DMS53 (cell line): ENCODE data around the gene RHOBTB1.
A peak's percentile ranks its signal among the peaks of the same experiment; 100 is the strongest.
"Not testable (repeated sequence)": the region's sequence is repeated elsewhere in the genome, so short reads cannot be mapped to it uniquely, and the experiment has no call there.

Experiments used
- DNase-seq: peaks from one replicate; lab custom pipeline; 2025; lab: John Stamatoyannopoulos, UW

RHOBTB1 gene

DNA sequence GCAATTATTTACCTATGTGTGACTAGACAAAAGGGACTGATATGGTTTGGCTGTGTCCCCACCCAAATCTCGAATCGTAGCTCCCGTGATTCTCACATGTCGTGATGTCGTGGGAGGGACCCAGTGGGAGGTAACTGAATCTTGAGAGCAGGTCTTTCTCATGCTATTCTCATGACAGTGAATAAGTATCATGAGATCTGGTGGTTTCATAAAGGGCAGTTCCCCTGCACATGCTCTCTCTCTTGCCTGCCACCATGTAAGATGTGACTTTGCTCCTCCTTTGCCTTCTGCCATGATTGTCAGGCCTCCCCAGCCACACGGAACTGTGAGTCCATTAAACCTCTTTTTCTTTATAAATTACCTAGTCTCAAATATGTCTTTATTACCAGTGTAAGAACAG, 37.2 kb downstream of the RHOBTB1 start:
- DNase-seq: not testable (repeated sequence)

GRCh38 chr10:60906411-60906810, 37.6 kb downstream of the RHOBTB1 start:
- no peak for DNase-seq

DNA sequence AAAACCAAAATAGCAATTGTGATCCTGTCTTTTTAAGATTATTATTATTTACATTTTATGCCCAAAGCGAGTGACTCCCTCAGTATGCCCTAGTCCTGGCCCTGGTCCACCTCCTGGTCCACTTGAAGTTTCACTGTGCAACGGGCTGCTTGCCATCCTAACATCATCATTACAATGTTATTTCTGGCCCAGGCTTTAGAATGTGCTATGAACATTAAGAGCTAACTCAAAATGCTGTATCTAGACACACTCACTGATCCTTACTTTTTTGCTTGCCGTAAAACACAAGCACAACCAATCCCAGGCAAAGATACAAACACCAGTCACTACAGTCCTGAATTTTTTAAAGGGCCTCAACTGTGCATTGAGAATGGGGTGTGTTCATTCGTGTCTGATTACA, 38.4 kb downstream of the RHOBTB1 start:
- no peak for DNase-seq

DNA sequence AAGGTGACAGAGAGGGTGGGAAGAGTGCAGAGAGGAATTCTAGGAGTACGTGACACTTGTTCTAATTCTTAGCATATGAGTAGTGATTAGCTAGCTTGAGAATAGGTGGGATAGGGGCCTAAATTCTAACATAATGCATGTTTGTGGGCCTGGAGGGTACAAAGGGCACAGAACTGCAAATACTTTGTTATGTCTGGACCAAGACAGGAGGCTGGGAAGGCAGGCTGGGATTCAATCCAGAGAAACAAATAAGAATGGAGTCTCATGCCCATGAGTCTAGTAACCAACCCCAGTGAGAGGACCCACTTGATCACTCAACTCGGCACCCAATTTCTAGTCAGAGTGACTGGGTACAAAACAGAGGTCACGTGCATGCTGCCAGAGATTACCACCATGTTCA, 40.9 kb downstream of the RHOBTB1 start:
- DNase-seq: no peak

- peak; percentile 52 for DNase-seq
These were observed 42.3 kb downstream of the RHOBTB1 start for GRCh38 chr10:60901561-60902235.

GRCh38 chr10:60899266-60899665, 44.7 kb downstream of the RHOBTB1 start:
- no peak for DNase-seq

DNA sequence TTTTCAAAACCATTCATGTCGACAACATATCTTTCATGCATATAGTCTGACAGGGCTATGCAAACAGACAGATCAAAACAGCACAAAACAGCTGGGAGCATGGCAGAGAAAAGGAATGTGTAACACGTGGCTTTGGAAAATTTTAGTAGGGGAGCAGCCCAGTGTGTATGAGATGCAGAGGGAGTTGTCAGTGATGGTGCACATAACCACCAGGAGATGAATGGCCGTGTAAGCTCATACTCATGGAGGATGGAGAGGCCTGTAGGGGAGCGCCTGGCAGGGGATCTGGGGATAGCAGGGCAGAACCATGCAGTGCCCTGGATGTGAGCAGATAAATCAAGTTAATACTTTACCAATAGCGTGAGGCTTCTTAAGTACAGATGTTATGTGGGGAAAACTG, 45.7 kb downstream of the RHOBTB1 start:
- no peak for DNase-seq

- DNase-seq: no peak
These were observed 47.2 kb downstream of the RHOBTB1 start for GRCh38 chr10:60896810-60897209.

GRCh38 chr10:60896033-60896432, 48.0 kb downstream of the RHOBTB1 start:
- DNase-seq: no peak

DNA sequence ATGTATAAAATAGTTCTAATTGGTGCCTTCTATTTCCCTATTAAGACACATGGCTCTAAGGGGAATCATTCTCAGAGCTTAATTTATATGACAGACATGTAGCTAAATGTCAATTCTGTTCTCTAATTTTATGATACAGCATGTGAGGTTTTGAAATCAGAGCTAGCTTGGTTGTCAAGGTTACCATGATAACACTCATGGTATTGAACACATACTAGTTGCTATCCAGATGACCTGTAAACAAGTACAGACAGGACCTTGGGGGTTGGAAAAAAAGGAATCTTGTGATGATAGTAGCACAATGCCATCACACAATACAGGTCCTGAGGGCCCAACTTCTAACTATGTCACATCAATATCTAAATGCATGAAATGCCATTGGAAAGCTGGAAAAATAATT, 49.2 kb downstream of the RHOBTB1 start:
- peak; percentile 78 for DNase-seq

GRCh38 chr10:60893231-60893630, 50.8 kb downstream of the RHOBTB1 start:
- DNase-seq: peak; percentile 79

- DNase-seq: peak; percentile 56
These were observed 51.4 kb downstream of the RHOBTB1 start for GRCh38 chr10:60892571-60892970.

DNA sequence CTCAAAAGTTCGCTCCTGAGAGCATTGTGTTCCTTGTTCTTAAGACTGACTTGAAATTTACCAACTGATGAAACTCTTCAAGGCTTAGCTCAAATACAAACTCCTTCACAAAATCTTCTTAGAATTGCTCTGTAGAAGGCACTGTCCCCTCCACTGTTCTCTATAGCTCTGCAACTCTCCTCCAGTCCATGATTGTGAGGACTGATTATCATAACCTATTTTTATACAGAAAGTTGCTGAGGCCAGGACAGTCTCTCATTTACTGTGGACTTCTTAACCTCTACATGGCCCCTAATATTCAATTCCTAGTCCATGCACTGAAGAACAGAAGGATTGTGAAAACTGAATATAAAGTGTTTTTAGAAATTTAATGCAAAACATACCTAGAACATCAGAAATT, 53.2 kb downstream of the RHOBTB1 start:
- DNase-seq: no peak

GRCh38 chr10:60883187-60883586, 60.8 kb downstream of the RHOBTB1 start:
- peak; percentile 70 for DNase-seq

DNA sequence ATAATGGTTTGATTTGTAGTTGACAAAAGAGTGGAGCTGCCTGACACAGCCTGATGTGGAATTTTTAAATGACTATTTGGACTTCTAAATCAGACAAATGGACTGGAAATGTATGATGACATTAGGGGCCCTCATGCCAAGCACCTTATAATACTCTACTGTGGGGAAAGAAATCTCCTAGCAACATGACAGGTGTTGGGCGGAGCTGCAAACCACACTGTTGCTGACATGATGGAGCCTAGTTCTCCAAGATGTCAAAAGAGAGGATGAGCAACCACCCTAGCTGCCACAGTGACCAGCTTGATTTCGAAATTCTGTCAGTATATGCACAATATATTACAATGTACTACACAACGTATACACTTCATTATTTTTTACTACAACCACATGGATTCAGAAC, 65.8 kb downstream of the RHOBTB1 start:
- peak; percentile 45 for DNase-seq

DNA sequence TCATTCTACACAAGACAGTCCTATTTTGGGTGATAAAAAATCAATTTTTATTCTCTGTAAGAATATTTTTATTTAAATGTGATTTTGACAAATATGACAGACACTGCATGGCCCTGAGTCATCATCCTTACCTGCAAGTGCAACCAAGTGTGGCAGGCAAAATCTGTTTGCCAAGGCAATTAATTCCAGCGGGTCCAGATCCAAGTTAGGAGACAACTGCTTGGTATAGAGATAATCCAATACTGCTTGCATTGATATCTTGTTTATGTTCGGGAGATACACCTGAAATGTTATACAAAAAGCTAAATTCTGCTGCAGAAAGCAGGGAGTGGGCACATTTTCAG, 66.2 kb downstream of the RHOBTB1 start:
- peak; percentile 59 for DNase-seq

DNA sequence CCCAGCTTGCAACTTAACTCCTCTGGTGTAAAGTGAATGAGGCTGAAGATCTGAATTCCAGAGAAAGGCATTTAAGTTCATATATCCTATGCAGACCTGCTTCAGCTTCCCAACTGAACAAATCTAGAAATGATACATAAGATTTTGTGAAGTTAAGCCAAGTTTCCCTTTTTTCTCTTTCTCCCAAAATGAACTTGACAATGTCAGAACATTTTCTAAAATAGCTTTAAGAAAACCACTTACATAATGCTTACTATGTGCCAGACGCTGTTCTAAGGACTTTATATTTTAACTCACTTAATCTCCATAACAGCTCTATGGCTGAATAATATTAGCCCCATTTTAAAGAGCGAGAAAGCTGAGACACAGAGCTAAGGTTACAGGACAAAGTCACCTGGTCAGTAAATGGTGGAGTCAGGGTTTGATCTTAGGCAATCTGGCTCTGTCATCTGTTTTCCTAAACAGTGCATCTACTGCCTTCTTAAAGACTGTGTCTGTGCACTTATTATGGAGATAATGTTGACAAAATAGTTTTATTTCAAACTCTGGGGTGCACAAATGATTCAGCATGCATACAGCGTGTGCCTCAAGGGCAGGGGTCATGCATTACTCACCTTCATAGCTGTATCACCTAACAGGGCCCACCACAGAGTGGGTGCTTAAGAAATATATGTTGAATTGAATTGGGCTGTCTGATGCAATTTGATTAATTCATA, 66.8 kb downstream of the RHOBTB1 start:
- peak; percentile 39 for DNase-seq

DNA sequence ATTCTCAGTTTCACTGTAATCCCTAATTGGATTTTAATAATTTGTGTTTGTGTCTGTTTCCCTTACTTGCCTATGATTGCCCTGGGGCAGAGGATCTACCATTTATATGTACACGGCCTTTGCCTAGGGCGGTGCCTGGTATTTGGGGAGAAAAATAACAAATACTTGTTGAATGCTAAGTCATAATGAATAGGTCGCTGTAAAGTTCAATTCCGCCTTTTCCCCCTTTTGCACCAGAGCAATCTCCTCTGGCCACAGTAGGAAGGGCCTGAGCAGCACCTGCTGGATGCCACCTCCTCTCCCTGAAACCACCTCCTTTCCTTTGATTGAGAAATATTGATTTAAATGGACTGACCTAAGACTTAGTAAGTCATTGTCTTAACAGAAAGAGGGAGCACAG, 70.2 kb downstream of the RHOBTB1 start:
- no peak for DNase-seq

- DNase-seq: no peak
These were observed 71.5 kb downstream of the RHOBTB1 start for GRCh38 chr10:60872451-60872850.

GRCh38 chr10:60871215-60871614, 72.8 kb downstream of the RHOBTB1 start:
- no peak for DNase-seq

GRCh38 chr10:60870803-60871202, 73.2 kb downstream of the RHOBTB1 start:
- DNase-seq: no peak

DNA sequence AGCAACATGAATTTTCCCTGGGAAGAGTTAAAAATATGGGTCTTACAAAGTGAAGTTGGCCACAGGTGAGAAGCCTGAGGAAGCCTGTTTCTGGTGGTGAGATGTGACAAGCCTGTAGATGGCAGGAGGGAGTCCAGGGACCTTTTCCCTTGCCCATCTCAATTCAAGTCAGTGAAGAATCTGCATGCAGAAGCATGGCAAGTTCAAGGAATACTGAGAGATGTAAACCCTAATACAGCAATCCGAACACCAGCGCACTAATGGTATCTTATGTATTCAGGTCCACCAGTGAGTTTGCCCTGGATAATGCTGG, 73.6 kb downstream of the RHOBTB1 start:
- DNase-seq: peak; percentile 13

GRCh38 chr10:60869652-60870415, 74.2 kb downstream of the RHOBTB1 start:
- no peak for DNase-seq
